ENCODE measurements around the gene LPAR1.

Gene LPAR1

DNA sequence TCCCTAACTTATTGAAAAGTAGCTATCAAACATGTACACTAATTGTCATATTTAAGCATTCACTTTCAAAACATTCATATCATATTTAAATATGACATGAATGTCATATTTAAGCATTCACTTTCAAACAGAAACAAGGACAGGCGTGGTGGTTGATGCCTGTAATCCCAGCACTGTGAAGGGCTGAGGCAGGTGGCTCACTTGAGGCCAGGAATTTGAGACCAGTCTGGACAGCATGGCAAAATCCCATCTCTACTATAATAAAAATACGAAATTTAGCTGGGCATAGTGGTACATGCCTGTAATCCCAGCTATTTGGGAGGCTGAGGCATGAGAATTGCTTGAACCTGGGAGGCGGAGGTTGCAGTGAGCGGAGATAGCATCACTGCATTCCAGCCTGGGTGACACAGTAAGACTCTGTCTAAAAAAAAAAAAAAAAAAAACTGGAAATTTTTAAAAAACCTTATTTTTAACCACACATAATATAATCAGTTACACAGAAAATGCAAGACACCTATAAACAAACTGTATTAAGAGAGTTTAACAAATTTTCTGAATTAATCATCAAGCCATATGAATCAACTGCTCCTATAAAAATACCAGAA lies 88.1 kb downstream of the LPAR1 start:
- DNase-seq: no peak

DNA sequence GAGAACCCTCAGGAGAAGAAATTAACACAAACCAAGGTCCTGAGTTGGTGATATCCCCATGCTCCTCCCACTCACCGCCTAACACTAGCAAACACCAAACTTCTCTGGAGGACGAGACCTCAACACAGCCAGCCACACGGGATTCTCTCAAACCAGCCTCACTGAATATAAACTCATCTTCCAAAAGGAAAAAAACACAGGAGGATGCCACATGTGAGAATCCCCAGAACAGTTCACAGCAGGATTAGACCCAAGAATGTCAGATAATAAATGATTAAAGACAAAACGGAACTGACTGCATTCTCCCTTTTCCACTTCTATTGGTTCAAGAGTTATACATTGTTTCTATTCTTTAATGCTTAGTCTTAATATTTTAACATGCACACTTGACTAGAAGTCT lies 89.2 kb downstream of the LPAR1 start:
- DNase-seq: no peak

DNA sequence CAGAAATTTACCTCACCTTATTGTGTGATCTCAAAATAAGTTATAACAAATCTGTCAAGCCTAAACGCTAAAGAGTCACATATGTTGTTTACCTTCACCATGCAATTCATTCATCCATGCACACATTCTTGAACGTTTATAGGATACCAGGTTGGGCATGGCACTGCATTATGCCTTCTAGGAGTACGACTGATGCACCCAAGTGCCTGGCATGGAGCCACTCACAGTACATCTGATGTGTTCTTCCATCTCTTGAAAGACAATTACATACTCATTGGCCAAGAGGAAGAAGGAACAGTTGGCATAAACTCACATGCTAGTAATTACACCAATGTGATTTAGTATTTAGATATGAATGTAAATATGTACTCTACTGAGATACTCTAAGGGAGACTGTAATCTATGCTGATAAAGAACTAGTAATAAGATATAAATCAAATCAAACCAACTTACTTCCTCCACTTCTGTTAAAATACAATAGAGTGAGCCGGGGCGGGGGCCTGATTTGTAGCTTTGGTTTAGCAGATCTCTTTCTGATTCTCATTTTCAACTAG lies 90.7 kb downstream of the LPAR1 start:
- DNase-seq: no peak

- no peak for DNase-seq
Observed at GRCh38 chr9:110942522-110942921, 95.7 kb downstream of the LPAR1 start.

- DNase-seq: no peak
Observed at GRCh38 chr9:110940951-110941557, 97.2 kb downstream of the LPAR1 start.

GRCh38 chr9:110939573-110939972 lies 98.7 kb downstream of the LPAR1 start:
- no peak for DNase-seq

DNA sequence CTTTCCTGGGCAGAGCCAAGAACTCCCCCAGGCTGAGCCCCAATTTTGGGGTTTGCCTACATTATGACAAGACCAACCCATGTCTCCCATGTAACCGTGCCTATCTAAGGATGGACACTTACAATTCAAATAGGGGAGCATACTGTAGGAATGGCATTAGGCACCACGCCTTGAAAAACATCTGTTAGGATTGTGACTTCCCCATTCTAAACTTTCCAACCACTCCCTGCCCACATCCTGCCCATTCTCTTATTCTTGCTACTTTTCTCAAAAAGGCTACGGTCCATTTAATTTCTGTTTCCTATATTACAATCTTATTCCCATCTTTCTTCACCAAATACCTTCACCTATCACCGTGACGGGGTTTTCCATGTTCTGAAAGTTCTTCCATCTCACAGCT lies 99.2 kb downstream of the LPAR1 start:
- no peak for DNase-seq

- peak; percentile 3 for DNase-seq
Observed at GRCh38 chr9:110938242-110938641, 100.0 kb downstream of the LPAR1 start.

GRCh38 chr9:110936719-110937452 lies 101.4 kb downstream of the LPAR1 start:
- DNase-seq: no peak

- no peak for DNase-seq
Observed at GRCh38 chr9:110936237-110936636, 102.0 kb downstream of the LPAR1 start.

DNA sequence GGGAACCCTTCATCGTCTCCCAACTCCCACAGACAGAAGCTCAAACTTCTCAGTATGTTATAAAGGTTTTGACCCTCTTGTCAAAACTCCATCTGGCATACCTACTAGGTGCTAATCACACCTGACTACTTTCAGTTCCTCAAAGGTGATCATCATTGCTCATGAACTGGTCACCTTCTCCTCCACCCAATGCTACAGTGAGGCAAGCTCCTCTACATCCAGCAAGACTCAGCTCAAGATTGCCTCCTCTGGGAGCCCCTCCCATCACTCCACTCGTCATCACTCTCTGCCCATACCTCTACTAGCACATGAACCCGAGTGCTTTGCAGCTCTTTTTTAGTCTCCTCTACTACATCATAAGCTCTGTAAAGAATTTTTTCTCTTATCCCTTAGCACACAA lies 102.4 kb downstream of the LPAR1 start:
- DNase-seq: no peak

DNA sequence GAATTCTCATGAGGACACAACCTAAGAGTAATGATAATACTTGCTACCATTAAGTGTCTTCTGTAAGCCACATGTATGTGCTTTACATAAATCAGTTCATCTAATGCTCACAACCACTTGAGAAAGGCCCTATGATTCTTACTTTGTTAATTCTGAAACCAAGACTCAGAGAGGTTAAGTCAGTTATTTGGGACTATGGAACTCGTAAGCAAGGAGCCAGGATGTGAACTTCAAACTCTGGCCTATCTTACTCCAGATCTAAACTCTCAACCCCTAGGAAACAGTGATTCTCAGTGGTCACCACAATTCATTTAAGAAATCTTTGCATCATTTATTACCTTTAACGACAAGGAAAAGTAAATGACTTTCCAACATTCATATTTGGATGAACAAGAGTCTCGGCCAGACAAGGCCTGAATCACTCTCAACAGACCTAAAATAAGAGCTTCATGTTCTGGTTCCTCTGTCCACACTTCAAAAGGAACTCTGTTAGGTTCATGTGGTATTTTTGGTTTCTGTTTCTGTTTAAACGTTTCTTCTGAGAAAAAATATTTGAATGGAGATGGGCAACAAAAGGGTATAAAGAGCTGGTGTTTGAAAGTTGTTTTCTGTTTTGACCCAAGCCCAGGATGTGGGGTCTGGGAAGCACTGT lies 104.8 kb downstream of the LPAR1 start:
- DNase-seq: no peak

- no peak for DNase-seq
Observed at GRCh38 chr9:110932863-110933262, 105.4 kb downstream of the LPAR1 start.

DNA sequence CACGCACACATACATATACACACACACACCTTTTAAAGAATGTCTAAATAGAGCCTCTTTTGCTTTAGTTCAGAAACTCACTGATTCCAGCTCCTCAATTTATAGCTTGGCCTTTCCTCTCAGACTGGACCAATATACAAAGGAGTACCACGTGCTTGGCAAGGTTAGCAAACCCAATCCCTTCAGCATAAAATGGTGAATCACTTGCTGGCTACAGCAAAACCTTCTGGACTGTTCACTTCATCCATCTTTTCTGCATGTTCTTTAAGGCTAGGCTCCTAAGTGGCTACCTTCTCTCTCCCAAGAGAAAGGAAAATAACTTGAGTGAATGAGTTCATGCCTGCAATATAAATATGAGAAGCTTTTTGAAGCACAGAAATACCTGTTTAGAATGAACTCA lies 109.7 kb downstream of the LPAR1 start:
- DNase-seq: no peak

DNA sequence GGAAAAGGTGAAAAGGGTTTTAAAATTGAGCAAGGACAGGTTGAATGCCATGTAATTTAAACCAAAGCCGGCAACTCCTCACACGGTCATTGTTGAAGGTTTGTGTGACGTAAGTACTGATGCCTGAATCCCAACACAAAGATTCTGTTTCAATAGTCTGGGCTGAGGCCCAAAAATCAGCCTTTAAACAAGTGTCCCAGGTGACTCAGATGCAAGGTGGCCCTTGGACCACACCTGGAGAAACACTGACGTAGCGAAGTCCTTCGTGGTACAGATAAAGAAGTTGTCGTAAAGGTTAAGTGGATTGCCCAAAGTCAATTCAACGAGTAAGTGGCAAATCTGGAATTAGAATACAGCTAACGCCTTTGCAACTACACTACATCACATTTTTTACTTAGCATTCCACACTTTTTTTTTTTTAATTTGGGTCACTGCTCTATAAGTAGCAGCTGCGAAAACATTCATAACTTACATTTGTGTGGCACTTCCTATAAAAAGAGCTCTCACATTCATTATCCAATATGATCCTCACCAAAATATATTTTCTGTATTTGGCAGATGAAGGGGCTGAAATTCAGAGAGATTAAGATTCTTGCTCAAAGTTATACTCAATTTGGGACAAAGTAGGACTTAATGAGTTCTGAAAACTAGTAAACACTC lies 111.3 kb downstream of the LPAR1 start:
- no peak for DNase-seq

DNA sequence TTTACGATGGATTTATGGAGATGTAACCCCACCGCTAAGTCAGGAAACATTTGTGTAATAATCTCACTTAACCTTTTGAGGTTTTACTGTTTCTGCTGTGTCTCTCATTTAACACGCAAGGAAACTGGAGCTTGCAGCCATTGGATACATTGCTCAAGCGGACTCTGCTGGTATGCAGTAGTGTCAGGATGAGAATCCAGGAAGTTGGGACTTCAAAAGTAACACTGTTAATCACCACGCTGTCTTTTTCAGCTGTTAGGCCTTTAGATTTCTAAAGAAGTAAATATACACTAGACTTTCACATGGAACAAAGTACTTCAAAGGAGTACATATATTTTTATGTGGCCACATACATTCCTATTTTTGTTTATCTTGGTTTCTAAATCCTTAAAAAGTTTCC lies 114.7 kb downstream of the LPAR1 start:
- DNase-seq: no peak

DNA sequence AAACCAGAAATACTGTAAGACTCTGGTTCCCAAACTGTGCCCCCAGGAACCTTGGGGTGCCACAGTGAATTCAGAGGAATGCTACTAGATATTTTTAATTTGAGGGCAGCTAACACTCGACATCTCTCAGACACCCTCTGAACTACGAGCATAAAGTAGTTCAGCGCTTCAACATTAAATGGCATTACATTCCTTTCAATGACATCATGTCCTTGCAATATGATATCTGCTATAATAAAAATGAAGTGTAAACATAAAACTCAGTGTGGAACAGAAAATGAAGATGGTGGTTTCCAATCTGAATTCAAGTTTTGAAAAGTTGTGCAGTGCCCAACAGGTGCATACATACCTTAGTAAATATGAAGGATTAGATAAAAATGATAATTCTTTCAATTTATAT lies 116.1 kb downstream of the LPAR1 start:
- no peak for DNase-seq

- DNase-seq: no peak
Observed at GRCh38 chr9:110921705-110922104, 116.6 kb downstream of the LPAR1 start.

- DNase-seq: peak; percentile 64
Observed at GRCh38 chr9:110919609-110920008, 118.7 kb downstream of the LPAR1 start.

GRCh38 chr9:110919050-110919435 lies 119.2 kb downstream of the LPAR1 start:
- no peak for DNase-seq

GRCh38 chr9:110918316-110919049 lies 119.8 kb downstream of the LPAR1 start:
- peak; percentile 24 for DNase-seq

GRCh38 chr9:110916403-110916802 lies 121.9 kb downstream of the LPAR1 start:
- DNase-seq: no peak
